Duodenal mucosa (tissue), 2 donors: ENCODE measurements around the gene KLHL21.

Source experiments
- H3K27ac ChIP-seq: one replicate; pipeline ENCODE4 v1.7.0; 2013; ENCODE audit warnings: low read depth, low read length
- H3K27me3 ChIP-seq, 2 donors: one replicate each; pipeline ENCODE4 v1.7.0; 2013; ENCODE audit warnings: low read length in 2 of 2, control low read depth in 1 of 2; ENCODE audit not compliant: insufficient read depth in 2 of 2, control insufficient read depth in 1 of 2
- H3K36me3 ChIP-seq, 2 donors: one replicate each; pipeline ENCODE4 v1.7.0; 2013; ENCODE audit warnings: low read length in 2 of 2, control low read depth in 1 of 2; ENCODE audit not compliant: insufficient read depth in 2 of 2, control insufficient read depth in 1 of 2
- H3K4me1 ChIP-seq, 2 donors: one replicate each; pipeline ENCODE4 v1.7.0; 2013; ENCODE audit warnings: low read length in 2 of 2, control low read depth in 1 of 2; ENCODE audit not compliant: insufficient read depth in 2 of 2, control insufficient read depth in 1 of 2
- H3K4me3 ChIP-seq, 2 donors: one replicate each; pipeline ENCODE4 v1.7.0; 2013; ENCODE audit warnings: low read length in 2 of 2, low read depth in 1 of 2
- H3K9ac ChIP-seq, 2 donors: one replicate each; pipeline ENCODE4 v1.7.0; 2013; ENCODE audit warnings: low read length in 2 of 2, low read depth in 1 of 2
- H3K9me3 ChIP-seq, 2 donors: one replicate each; pipeline ENCODE4 v1.7.0; 2013; ENCODE audit warnings: low read length in 2 of 2, control low read depth in 1 of 2; ENCODE audit not compliant: control insufficient read depth in 1 of 2

Gene KLHL21

DNA sequence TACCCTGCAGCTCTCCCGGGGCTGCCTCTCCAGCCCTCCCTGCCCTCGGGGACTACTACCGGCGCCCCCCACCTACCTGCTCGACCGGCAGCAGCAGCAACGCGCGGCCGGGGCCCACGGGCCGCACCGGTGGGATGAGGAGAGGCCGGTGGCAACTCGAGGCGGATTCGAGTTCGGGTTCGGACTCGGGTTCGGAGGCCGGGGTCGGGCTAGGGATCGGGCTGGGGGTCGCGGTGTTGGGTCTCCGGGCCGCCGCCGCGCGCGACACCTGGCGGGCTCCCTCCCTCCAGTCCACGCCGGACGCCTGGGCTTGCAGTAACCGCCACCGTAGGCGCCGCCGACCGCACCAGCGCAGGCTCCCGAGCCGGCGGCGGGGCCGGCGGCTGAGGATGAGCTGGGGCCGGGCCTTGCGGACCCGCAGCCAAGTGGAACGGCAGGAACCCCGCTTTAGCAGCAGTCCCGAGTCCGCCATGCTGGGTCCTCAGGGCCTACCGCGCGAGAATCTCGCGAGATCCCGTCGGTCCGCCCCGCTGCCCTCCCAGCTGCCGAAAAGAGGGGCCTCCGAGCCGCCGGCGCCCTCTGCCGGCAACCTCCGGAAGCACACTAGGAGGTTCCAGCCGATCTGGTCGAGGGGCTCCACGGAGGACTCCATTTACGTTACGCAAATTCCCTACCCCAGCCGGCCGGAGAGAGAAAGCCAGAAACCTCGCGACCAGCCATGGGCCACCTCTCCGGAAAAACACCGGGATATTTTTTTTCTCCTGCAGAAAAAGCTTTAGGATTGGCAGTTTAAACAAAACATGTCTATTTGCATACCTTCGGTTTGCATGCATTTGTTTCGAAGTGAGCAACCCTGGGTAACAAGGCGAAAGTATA, 48.4 kb downstream of the KLHL21 start, which contains the start of gene NOL9:
Gene NOL9, minus strand, starts transcription at position 483 of the 876 bp plus-strand sequence. Its CDS starts 11 bp downstream, at position 472.
- Histone ChIP-seq H3K36me3 (peaks cover 4 to 10% of the 10 kb centered on the region in 2 donors), H3K27ac (peak within 1 kb of the TSS; percentile 62), H3K9ac (peak within 1 kb of the TSS; percentile 87 to 90), H3K27me3 (no peaks in the 10 kb centered on the region), H3K9me3 (no peaks in the 10 kb centered on the region), H3K4me1 (peaks cover 5 to 15% of the 10 kb centered on the region in 2 donors), H3K4me3 (peak within 1 kb of the TSS; percentile 83 to 92)

DNA sequence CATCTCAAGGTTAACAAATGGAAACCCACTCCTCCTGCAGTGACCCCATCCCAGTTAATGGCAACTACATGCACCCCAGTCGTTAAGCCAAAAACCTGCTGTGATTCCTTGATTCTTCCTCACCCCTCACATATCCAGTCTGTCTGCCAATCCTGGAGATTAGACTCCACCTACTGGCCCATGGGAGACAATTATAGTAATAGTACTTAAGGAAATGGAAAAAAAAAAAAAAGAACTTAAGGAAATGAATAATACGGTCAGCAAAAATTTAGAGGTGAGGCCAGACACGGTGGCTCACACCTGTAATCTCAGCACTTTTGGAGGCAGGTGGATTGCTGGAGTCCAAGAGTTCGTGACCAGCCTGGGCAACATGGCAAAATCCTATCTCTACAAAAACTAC, 55.4 kb downstream of the KLHL21 start:
- Histone ChIP-seq H3K9ac (no peak overlapping the region), H3K27me3 (no peaks in the 10 kb centered on the region), H3K36me3 (peaks cover 28 to 71% of the 10 kb centered on the region in 2 donors), H3K4me1 (no peaks in the 10 kb centered on the region), H3K4me3 (no peak overlapping the region), H3K9me3 (no peaks in the 10 kb centered on the region), H3K27ac (no peak overlapping the region)

DNA sequence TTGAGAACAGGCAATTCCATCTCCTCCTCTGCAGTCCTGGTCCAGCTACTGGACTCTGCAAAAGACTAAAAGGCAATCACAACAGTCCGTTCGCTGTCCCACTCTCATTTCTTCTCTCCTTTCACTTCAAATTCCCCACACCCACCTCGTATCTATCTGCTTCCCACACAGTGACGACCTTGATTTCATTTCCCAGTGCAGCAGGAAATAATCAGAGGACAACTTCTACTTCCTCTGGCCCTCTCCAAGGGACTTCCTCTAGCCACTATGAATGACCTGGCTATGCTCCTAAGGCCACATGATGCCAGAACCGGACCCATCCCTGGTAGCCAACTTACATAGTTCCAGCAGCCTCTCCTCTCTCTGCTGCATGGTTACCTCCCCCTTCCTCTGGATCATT, 56.3 kb downstream of the KLHL21 start:
- no peaks in the 10 kb centered on the region for H3K27me3 ChIP-seq
- no peak overlapping the region for H3K27ac ChIP-seq
- no peak overlapping the region for H3K4me3 ChIP-seq
- no peaks in the 10 kb centered on the region for H3K4me1 ChIP-seq
- no peaks in the 10 kb centered on the region for H3K9me3 ChIP-seq
- no peak overlapping the region for H3K9ac ChIP-seq
- peaks cover 28 to 78% of the 10 kb centered on the region in 2 donors for H3K36me3 ChIP-seq

DNA sequence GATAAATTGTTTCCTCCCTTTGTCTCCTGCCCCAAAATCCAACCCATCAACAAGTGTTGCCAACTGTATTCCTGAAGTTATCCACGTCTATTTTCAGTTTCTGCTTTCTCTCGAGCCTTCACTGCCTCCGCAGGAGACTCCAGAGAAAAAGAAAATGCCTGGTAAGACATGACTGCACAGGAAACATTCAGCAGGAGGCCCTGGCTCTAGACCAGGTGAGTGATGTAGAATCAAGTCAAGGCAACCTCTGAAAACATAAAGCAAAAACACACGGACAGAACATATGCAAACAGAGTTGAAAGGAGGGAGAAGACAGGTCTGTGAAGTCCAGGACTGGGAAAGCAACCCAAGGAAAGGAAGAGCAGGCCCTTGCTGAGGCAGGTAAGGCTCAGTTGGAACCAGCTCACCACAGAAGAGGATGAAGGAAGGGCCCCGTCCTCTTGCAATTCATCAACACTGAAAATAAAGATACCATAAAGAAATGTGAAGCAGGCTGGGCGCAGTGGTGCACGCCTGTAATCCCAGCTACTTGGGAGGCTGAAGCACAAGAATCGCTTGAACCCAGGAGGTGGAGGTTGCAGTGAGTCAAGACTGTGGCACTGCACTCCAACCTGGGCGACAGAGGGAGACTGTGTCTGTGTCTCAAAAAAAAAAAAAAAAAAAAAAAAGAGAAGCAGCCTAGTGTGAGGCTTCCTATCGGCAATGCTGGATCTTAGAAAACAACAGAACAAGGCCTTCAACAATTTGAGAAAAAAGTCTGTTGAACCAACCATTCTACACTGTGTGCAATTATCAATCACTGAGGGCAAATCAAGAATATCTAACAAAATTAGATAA, 57.2 kb downstream of the KLHL21 start:
- H3K9me3 ChIP-seq, result no peaks in the 10 kb centered on the region
- H3K27ac ChIP-seq, result no peak overlapping the region
- H3K9ac ChIP-seq, result no peak overlapping the region
- H3K4me1 ChIP-seq, result no peaks in the 10 kb centered on the region
- H3K36me3 ChIP-seq, result peaks cover 28 to 83% of the 10 kb centered on the region in 2 donors
- H3K27me3 ChIP-seq, result no peaks in the 10 kb centered on the region
- no peak overlapping the region for H3K4me3 ChIP-seq

DNA sequence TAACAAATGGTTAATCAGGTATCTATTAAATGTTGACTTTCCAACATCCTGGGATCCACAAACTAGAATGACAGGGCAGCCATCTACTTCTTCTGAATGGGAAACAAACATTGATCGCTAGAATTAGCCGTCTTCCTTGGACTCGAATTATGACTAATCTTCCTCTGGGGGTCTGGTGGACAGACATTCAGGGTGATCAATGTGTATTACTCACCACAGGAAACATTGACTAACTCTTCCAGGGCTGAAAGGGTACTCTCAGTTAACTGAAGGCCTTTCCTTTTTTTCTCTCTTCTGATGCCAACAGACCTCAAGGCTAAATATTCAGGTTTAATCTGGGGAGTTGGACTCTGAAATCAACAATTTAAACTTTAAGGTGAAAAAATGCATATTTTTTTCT, 57.8 kb downstream of the KLHL21 start:
- H3K4me3 ChIP-seq, result no peak overlapping the region
- H3K9ac ChIP-seq, result no peak overlapping the region
- H3K4me1 ChIP-seq, result no peaks in the 10 kb centered on the region
- H3K27ac ChIP-seq, result no peak overlapping the region
- peaks cover 28 to 84% of the 10 kb centered on the region in 2 donors for H3K36me3 ChIP-seq
- no peaks in the 10 kb centered on the region for H3K27me3 ChIP-seq
- H3K9me3 ChIP-seq, result no peaks in the 10 kb centered on the region
